GM11168 (cell line): ENCODE results near the gene BRINP1.

ENCODE experiments used
- in situ Hi-C: fragments of 300-500 bp; cut with MboI; formaldehyde crosslinking; loops from one replicate; pipeline ENCODE4 v1.12.0; 2022; ENCODE audit warnings: low sequenced_read_pairs; ENCODE audit not compliant: unreplicated experiment

The BRINP1 gene

DNA sequence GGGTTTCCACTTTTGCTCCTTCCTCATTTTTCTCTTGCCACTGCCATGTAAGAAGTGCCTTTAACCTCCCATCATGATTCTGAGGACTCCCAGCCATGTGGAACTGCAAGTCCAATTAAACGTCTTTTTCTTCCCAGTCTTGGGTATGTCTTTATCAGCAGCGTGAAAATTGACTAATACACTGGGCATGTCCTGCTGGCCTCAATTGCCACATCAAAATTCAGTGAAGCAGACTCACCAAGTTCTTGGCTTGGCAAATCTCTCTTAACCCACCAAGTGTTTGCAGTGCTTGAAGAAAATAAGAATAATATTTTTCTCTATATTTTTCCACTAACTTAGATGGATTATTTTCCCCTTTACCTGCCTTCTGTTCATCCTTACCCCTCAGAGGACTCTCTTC is 212.0 kb downstream of the BRINP1 start:
- in situ Hi-C loops, result no loop called here

DNA sequence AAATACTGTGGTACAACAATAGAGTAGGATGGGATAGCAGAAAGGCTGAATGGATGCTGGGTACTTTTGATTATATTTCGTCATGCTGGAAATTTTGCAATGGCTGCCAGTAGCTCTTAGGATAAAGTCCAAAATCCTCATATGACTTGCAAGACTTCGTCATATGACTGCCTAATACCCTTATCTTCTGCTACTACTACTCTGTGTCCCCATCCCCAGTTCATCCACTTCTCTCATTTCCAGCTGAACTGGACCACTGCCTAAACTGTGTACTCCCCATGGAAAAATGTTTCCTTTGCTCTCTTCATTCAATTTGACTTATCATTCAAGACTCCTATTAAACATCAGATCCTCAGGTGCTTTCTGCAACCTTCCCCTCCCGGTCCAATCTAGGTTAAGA is 212.9 kb downstream of the BRINP1 start:
- in situ Hi-C loops, result no loop called here

DNA sequence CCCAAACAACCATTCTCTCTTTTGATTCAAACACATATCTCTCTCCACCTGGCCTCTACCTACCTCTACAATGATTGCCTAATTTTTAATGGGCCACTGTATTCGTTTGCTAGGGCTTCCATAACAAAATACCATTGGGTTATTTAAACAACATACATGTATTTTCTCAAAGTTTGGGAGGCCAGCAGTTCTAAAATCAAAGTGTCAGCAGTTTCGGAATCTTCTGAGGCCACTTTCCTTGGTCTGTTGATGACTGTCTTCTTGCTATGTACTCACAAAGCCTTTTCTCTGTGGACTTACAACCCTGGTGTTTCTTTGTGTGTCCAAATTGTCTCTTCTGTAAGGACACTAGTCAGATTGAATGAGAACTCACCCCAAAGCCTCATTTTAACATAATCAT is 214.7 kb downstream of the BRINP1 start:
- in situ Hi-C loops, result no loop called here

DNA sequence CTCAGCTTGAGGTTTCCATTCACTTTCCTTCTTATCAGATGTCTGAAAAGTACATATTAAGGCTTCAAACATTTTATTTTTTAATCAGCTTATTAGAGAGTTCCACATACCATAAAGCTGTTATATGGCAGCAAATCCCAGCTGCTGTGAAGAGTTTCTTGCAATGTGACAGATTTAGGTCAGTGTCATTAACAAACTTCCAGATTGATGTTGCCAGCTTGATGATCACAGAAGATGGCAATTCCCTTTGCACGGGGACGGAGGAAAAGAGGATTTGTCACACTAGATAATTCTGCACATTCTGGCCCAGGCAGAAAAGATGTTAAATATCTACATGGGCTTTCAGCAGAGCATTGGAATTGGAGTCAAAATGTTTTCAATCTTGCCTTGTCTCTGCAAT is 215.8 kb downstream of the BRINP1 start:
- in situ Hi-C loops, result no loop called here

DNA sequence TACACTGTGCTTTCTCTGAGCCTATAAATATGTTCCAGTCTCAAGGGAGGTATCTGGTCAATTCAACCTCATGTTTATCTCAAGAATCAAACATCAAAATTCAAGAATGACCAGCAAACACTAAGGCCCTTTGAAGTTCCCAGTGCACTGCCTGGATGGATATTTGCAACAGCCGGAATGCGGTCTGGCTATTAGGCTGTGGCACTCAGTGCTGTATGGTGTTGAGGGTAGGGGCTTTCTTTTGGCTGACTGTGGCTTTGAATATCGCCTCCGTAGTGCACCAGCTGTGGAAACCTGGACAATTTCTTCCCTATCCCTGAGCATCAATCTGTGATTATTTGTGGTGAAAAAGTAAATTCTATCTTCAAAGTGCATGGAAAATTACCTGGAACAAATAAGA is 220.4 kb downstream of the BRINP1 start:
- in situ Hi-C loops, result no loop called here

DNA sequence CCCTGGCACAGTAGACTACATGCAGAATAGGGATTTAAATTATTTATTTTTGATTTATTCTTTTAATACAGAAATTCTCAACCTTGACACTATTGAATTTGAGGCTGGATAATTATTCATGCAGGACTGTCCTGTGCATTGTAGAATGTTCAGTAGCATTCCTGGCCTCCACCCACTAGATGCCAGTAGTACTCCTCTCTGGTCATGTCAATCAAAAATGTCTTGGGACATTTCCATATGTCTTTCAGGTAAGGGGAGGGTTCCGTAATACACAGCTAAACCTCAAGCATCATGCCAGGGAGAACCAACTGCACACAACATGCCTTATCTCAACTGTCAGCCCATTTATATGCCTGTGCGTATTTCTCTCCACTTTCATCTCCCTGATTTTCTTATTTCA is 231.8 kb downstream of the BRINP1 start:
- in situ Hi-C loops, result no loop called here

DNA sequence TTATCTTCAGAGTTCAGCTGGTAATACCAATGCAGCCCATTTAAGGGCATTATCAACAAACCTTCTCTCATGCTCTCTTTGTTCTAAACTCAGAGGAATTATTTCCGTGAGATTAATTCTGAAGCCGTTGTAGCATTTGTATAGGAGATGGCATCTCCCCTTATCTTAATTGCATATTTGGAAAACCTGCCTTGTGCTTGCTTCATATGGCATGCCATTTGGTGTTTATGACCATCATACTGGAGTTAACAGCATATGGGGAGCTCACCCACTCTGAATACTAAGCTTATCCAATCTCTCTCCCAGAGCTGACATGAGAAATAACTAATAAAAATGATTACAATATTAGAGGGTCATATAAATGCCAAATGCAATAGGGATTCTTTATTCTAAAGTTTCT is 243.2 kb downstream of the BRINP1 start:
- in situ Hi-C loops, result no loop called here

DNA sequence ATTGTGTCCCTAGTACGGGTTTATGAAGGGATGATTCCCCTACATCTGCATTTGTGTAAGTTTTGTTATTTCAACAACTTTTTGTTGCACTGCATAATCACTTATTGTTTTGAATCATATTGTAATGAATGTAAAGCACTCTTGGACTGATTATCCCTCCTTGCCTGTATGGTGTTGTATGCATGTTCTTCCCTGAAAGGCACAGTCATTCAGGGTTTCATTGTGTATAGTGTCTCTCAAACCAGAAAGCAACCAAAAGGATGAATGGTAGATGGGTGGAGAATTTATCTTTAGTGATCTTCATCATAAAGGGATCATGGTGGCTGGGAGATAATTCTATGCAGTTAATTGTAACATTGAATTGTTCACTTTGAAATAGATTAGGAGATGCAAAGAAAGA is 247.3 kb downstream of the BRINP1 start:
- in situ Hi-C loops, result no loop called here

DNA sequence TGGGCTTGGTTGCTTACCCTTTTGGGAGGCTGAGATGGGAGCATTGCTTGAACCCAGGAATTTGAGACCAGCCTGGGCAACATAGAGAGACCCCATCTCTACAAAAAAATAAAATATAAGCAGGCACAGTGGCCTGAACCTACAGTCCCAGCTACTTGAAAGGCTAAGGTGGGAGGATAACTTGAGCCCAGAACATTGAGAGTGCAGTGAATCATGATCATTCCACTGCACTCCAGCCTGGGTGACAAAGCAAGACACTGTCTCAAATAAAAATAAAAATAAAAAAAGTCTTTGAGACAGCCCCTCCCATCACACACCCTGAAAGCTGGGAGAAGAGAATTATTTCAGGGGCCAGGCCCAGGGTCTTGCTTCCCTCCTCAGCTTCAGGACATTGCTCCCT is 251.8 kb downstream of the BRINP1 start:
- in situ Hi-C loops, result no loop called here
